Muscle of arm (tissue), 12 donors: Measurements from ENCODE around the gene TBC1D20. TPM values are rescaled to one million over a fixed set of nuclear protein-coding genes. Genes with fewer than 3 reads are reported as not detected.

Source experiments
- DNase-seq: peaks from one replicate; pipeline ENCODE4 v3.0.0-alpha.2; 2013
- polyA plus RNA-seq, 12 donors: library from polyadenylated mRNA; unstranded; fragments of 120-200 nt; gene quantifications; one replicate each; pipeline ENCODE4 v1.2.1, GENCODE V29; 2013; ENCODE audit not compliant: insufficient read length in 12 of 12

TBC1D20 gene
- polyA plus RNA-seq, 12 donors = 27.5 to 36.4 (median 32.8) TPM; not detected in 1

GRCh38 chr20:420721-421574 is 41.4 kb downstream of the TBC1D20 start:
- DNase-seq = no peak

GRCh38 chr20:420166-420620 is 42.1 kb downstream of the TBC1D20 start:
- no peak for DNase-seq

GRCh38 chr20:419556-420165 is 42.7 kb downstream of the TBC1D20 start:
- no peak for DNase-seq

- no peak for DNase-seq
Measured at GRCh38 chr20:418858-419365, 43.4 kb downstream of the TBC1D20 start.

GRCh38 chr20:417801-418342 is 44.5 kb downstream of the TBC1D20 start:
- DNase-seq = no peak

- DNase-seq = no peak
Measured at GRCh38 chr20:416950-417800, 45.2 kb downstream of the TBC1D20 start.

GRCh38 chr20:415820-416322 is 46.5 kb downstream of the TBC1D20 start:
- no peak for DNase-seq

GRCh38 chr20:414161-414560 is 48.2 kb downstream of the TBC1D20 start:
- no peak for DNase-seq

GRCh38 chr20:412081-412480 is 50.3 kb downstream of the TBC1D20 start:
- no peak for DNase-seq

- DNase-seq = no peak
Measured at GRCh38 chr20:409697-410559, 52.4 kb downstream of the TBC1D20 start.

- DNase-seq = no peak
Measured at GRCh38 chr20:408843-409696, 53.3 kb downstream of the TBC1D20 start.

GRCh38 chr20:407953-408842 is 54.1 kb downstream of the TBC1D20 start, which contains the start of gene RBCK1:
Gene RBCK1 (plus strand): TSS chr20:408299. CDS start chr20:408758, 459 bp downstream.
- peak; percentile 88 for DNase-seq

- DNase-seq = peak; percentile 79
Measured at GRCh38 chr20:407133-407952, 55.0 kb downstream of the TBC1D20 start.

- no peak for DNase-seq
Measured at GRCh38 chr20:406200-407132, 55.9 kb downstream of the TBC1D20 start.

GRCh38 chr20:404088-404487 is 58.2 kb downstream of the TBC1D20 start:
- DNase-seq = no peak

- DNase-seq = no peak
Measured at GRCh38 chr20:403582-403957, 58.8 kb downstream of the TBC1D20 start.
